ENCODE measurements around the gene TRIM66. TPM values are rescaled to one million over a fixed set of nuclear protein-coding genes. Genes with fewer than 3 reads are reported as not detected.

Gene TRIM66
- polyA plus RNA-seq, 3 donors: 0.04 to 12.0 (median 0.47) TPM

DNA sequence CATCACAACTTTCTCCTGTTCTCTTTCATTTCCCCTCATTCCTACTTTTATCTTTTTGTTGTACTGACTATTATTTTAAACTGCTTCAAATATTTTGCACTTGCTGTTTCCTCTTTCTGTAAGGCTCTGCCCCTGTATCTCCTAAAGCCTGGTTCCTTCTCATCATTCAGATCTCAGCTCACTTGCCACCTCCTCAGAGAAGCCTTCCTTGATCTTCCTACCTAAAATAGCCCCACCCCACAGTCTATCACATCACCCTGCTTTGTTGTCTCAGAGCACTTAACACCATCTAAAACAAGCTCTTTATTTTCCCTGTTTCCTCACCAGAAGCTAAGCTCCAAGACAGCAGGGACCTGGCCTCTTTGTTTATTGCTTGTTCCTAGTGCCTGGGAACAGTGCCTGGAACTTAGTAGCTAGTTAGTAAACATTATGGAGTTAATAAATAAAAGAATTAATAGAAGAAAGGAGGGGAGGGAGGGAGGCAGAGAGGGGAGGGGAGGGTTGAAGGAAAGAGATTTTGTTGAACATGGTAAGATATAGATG, 85.9 kb downstream of the TRIM66 start:
- no peaks in the 10 kb centered on the region for H4K20me1 ChIP-seq (ENCODE audit: insufficient read depth, low read length)
- H3K27ac Mint-ChIP-seq: no peak overlapping the region

DNA sequence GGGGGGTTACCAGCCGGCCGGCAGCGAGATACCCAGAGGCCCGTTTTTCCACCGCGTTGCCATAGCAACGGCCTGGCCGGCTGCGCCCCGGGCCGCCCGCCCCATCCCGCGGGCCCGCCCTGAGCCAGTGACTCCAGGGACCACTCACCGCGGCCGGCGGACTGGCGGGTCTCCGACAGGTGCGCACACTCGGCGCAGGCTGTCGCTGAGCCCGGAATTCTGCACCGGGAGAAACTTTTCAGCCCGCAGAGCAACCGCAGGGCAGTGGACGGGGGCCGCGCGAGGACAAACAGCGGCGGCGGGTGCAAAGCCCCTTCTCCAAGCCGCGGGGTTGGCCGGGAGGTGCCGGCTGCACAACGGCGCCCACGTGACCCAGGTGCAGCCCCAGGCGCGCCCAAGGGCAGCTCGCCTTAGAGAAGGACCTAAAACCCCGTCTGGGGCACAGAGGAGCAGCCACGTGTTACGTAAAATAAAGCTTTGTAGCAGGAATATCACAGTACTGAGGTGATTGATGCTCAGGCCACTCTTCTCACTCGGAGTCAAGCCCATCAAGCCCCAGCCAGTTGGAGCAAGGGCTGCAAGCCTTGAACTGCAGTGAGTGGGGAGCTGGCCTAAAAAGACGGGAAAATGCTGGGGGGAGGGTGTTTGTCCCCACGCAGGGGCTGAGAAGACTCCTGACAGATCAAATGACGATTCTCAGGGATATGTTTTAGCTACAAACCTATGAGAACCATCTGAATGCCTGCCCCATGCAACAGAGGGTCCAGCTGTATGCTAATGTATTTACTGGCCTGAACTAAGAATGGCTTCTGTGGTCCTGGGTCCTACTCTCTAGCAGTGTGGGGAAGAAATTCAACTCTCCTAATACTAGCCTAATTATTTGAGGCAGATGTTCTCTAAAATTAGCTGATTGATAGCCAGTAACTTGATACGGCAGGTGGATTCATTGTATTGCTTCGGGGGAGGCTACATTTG, 88.2 kb downstream of the TRIM66 start, which contains the start of gene STK33:
TSS of gene STK33 (minus strand) at position 294 of the 975 bp plus-strand sequence. CDS start 119,323 bp downstream, outside the sequence.
- intact Hi-C loops (cut with micrococcal nuclease): no loop called here
- H3K9me3 Mint-ChIP-seq: peaks cover 0 to 2% (median 0%) of the 10 kb centered on the region in 7 donors

More for the DNA sequence above, 85.9 kb downstream of the TRIM66 start:
- TF ChIP-seq, protein P1, sequence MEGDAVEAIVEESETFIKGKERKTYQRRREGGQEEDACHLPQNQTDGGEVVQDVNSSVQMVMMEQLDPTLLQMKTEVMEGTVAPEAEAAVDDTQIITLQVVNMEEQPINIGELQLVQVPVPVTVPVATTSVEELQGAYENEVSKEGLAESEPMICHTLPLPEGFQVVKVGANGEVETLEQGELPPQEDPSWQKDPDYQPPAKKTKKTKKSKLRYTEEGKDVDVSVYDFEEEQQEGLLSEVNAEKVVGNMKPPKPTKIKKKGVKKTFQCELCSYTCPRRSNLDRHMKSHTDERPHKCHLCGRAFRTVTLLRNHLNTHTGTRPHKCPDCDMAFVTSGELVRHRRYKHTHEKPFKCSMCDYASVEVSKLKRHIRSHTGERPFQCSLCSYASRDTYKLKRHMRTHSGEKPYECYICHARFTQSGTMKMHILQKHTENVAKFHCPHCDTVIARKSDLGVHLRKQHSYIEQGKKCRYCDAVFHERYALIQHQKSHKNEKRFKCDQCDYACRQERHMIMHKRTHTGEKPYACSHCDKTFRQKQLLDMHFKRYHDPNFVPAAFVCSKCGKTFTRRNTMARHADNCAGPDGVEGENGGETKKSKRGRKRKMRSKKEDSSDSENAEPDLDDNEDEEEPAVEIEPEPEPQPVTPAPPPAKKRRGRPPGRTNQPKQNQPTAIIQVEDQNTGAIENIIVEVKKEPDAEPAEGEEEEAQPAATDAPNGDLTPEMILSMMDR (IDR thresholded peaks at IDR 0.05): no peak
- Histone ChIP-seq H3K27ac (ENCODE audit: low read depth in 1 of 2, low read length in 2 of 2) (no peak overlapping the region), H2AFZ (ENCODE audit: insufficient read depth, low read depth, low read length, poor library complexity, severe bottlenecking) (no peak overlapping the region), H3K4me3 (replicated peaks in 1 of 3; ENCODE audit: low read depth in 2 of 3, low read length in 3 of 3) (no peak overlapping the region), H3K36me3 (replicated peaks in 1 of 2; ENCODE audit: control insufficient read depth in 1 of 2, insufficient read depth in 2 of 2, low read length in 2 of 2) (no peaks in the 10 kb centered on the region), H3K27me3 (ENCODE audit: control insufficient read depth in 2 of 2, insufficient read depth in 2 of 2, low read length in 2 of 2) (peaks cover 14 to 16% of the 10 kb centered on the region in 2 donors), H3K9ac (ENCODE audit: insufficient read depth, low read length, poor library complexity, severe bottlenecking) (no peak overlapping the region), H3K4me2 (replicated peaks; ENCODE audit: extremely low read depth, low read length, poor library complexity, severe bottlenecking) (no peak overlapping the region), H3K4me1 (ENCODE audit: control insufficient read depth in 1 of 2, insufficient read depth in 2 of 2, low read length in 2 of 2) (peaks cover 5 to 10% of the 10 kb centered on the region in 2 donors), H3K9me3 (replicated peaks in 1 of 2; ENCODE audit: control insufficient read depth in 1 of 2, insufficient read depth in 1 of 2, low read length in 2 of 2) (no peaks in the 10 kb centered on the region), H3K79me2 (ENCODE audit: insufficient read depth, low read length) (no peaks in the 10 kb centered on the region)
- Mint-ChIP-seq H3K9me3 (peaks cover 0 to 2% (median 0%) of the 10 kb centered on the region in 7 donors), H3K4me3 (no peak overlapping the region), H3K36me3 (no peaks in the 10 kb centered on the region), H3K27me3 (ENCODE audit: low read depth in 3 of 3) (peaks cover 15 to 22% (median 18%) of the 10 kb centered on the region in 3 donors), H3K4me1 (peaks cover 9% of the 10 kb centered on the region)
- DNase-seq: no peak
- intact Hi-C loops (cut with micrococcal nuclease): no loop called here

More for the DNA sequence above, 88.2 kb downstream of the TRIM66 start, which contains the start of gene STK33:
- H3K27me3 Mint-ChIP-seq (ENCODE audit: low read depth in 3 of 3): peaks cover 15 to 22% (median 18%) of the 10 kb centered on the region in 3 donors
- Histone ChIP-seq H3K9ac (ENCODE audit: insufficient read depth, low read length, poor library complexity, severe bottlenecking) (peak within 1 kb of the TSS; percentile 34), H3K4me1 (ENCODE audit: control insufficient read depth in 1 of 2, insufficient read depth in 2 of 2, low read length in 2 of 2) (peaks cover 5 to 10% of the 10 kb centered on the region in 2 donors), H2AFZ (ENCODE audit: insufficient read depth, low read depth, low read length, poor library complexity, severe bottlenecking) (peak within 1 kb of the TSS; percentile 70), H3K36me3 (replicated peaks in 1 of 2; ENCODE audit: control insufficient read depth in 1 of 2, insufficient read depth in 2 of 2, low read length in 2 of 2) (no peaks in the 10 kb centered on the region), H3K9me3 (replicated peaks in 1 of 2; ENCODE audit: control insufficient read depth in 1 of 2, insufficient read depth in 1 of 2, low read length in 2 of 2) (no peaks in the 10 kb centered on the region), H3K27ac (ENCODE audit: low read depth in 1 of 2, low read length in 2 of 2) (no peak within 1 kb of the TSS), H3K4me2 (replicated peaks; ENCODE audit: extremely low read depth, low read length, poor library complexity, severe bottlenecking) (peak within 1 kb of the TSS; percentile 71), H3K79me2 (ENCODE audit: insufficient read depth, low read length) (no peaks in the 10 kb centered on the region), H3K4me3 (replicated peaks in 1 of 3; ENCODE audit: low read depth in 2 of 3, low read length in 3 of 3) (peak within 1 kb of the TSS in 1 of 3 experiments; percentile 58), H4K20me1 (ENCODE audit: insufficient read depth, low read length) (no peaks in the 10 kb centered on the region), H3K27me3 (ENCODE audit: control insufficient read depth in 2 of 2, insufficient read depth in 2 of 2, low read length in 2 of 2) (peaks cover 14 to 16% of the 10 kb centered on the region in 2 donors)
- peaks cover 9% of the 10 kb centered on the region for H3K4me1 Mint-ChIP-seq
- peak within 1 kb of the TSS; percentile 67 to 84 for H3K4me3 Mint-ChIP-seq
- H3K27ac Mint-ChIP-seq: peak within 1 kb of the TSS in 1 of 7 donors; percentile 52
- TF ChIP-seq, protein P1 (IDR thresholded peaks at IDR 0.05): no peak
- DNase-seq: no peak
- under 1% methylated on average over 51 of the region's 55 CpGs for WGBS (ENCODE audit: insufficient coverage)
- no peaks in the 10 kb centered on the region for H3K36me3 Mint-ChIP-seq
